ENCODE measurements around the gene IARS1. TPM values are rescaled to one million over a fixed set of nuclear protein-coding genes. Genes with fewer than 3 reads are reported as not detected.

IARS1 gene
- total RNA-seq (2022; extraction: Qiagen RNA extraction; ENCODE audit: low read depth): 93.6 to 116 TPM (median 103 TPM) in 5 replicates

DNA sequence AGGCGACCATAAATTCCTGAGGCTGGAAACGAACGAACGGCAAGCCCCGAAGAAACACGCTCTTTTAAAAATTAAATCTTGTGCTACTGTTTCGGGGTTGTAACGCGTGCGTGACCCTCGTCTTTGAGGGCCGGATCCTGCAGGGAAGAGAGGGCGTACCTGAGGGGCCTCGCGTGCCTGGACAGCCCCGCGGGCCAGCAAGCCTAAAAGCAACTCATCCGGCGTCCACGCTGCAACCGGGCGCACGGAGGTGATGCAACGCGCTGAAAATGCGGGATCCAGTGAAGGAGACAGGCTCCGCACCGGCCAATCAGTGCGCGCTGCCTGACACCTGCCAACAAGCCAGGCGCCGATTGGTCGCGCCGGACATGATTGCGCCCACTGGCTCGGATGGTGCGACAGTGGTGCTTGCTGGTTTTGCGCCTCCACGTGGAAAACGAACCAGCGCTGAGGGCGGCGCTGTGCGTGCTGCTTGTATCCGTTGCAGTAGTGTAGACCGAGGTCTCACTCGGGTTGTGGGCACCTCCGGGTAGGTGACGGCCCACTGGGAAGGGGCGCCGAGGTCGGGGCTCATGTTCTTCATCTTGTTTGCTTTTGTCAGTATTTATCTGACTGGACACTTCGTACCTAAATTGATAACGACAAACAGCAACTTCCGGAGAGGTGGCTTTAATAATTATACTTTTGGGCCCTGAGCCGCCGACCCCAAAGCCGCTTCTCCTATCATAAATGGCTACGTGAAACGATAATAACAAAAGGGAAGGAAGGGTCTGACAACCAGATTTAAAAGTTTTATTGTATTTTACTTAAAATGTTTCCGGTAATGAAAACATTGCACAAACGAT lies at the start of gene IARS1:
Gene IARS1 (minus strand): TSS at position 246 of the 845 bp plus-strand sequence. CDS start 4,278 bp downstream, outside the sequence.

DNA sequence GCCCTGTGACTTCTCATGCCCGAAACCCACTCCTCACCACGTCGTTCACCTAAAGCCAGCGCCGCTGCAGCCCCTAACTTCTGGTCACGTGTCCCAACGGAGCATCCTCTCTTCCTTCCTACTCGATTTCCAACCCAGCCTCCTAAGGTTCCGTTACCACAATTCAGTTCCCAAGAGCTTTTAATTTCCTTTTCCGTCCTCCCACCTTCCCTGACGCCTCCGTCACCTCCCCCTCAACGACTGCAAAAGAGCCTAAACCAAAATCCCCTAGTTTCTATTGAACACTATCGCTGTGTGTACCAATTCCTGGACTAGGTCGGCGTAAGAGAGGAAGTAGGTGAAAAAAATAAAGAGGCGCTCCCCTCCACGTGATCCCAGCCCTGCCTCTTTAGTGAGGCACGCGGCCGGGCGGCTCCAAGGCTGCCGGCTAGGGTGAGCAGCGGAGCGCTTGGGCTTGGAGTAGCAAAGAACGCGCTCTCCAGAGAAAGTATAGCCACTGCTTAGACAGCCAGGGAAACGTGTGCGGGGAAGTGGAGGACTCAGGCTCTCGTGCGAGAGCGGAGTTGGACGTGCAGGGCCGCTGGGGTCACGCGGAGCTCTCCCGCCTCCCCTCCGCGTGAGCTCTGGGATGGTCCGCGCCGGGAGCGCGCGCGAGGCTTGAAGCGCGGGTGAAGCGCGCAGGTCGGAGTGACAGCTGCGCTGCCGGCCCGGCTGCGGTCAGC lies 31.9 kb upstream of the IARS1 start, which contains the start of the genes CENPP and NOL8:
Gene CENPP (plus strand): TSS at position 685 of the 722 bp plus-strand sequence.
Gene NOL8 (minus strand): TSS at position 82 of the 722 bp plus-strand sequence. CDS start 1,189 bp downstream, outside the sequence.

Other genes with a start within 250 kb of the IARS1 start
- 57.3 to 74.4 TPM (median 63.6 TPM) in 5 replicates for gene SPTLC1, start 178.3 kb downstream of the IARS1 start, total RNA-seq (2022; extraction: Qiagen RNA extraction; ENCODE audit: low read depth)
- 27.2 to 36.9 TPM (median 30.4 TPM) in 5 replicates for gene NOL8, start 31.7 kb upstream of the IARS1 start, total RNA-seq (2022; extraction: Qiagen RNA extraction; ENCODE audit: low read depth)
- gene CENPP, start 32.3 kb upstream of the IARS1 start, total RNA-seq (2022; extraction: Qiagen RNA extraction; ENCODE audit: low read depth): 5.6 to 8.3 TPM (median 6.5 TPM) in 5 replicates
- not detected in 5 replicates for gene OGN, start 110.9 kb upstream of the IARS1 start, total RNA-seq (2022; extraction: Qiagen RNA extraction; ENCODE audit: low read depth)
- not detected in 5 replicates for gene OMD, start 130.8 kb upstream of the IARS1 start, total RNA-seq (2022; extraction: Qiagen RNA extraction; ENCODE audit: low read depth)
- gene ASPN, start 188.8 kb upstream of the IARS1 start, total RNA-seq (2022; extraction: Qiagen RNA extraction; ENCODE audit: low read depth): not detected in 5 replicates
- gene ECM2, start 242.3 kb upstream of the IARS1 start, total RNA-seq (2022; extraction: Qiagen RNA extraction; ENCODE audit: low read depth): 0.09 to 0.19 TPM (median 0.15 TPM) in 4 of 5 replicates, not detected in the other